Rectal smooth muscle tissue (tissue), 1 donor: Measurements from ENCODE around the gene MED1.
"Not testable (repeated sequence)": the region's sequence is repeated elsewhere in the genome, so short reads cannot be mapped to it uniquely, and the experiment has no call there.

Source experiments
- H3K27ac ChIP-seq: one replicate; pipeline ENCODE4 v1.7.0; 2013; ENCODE audit warnings: low read depth, low read length, inconsistent platforms
- H3K27me3 ChIP-seq: one replicate; pipeline ENCODE4 v1.7.0; 2013; ENCODE audit warnings: low read length; ENCODE audit not compliant: control insufficient read depth, insufficient read depth
- H3K36me3 ChIP-seq: one replicate; pipeline ENCODE4 v1.7.0; 2013; ENCODE audit warnings: low read length; ENCODE audit not compliant: control insufficient read depth, insufficient read depth
- H3K4me1 ChIP-seq: one replicate; pipeline ENCODE4 v1.7.0; 2013; ENCODE audit warnings: low read length; ENCODE audit not compliant: control insufficient read depth, insufficient read depth
- H3K4me3 ChIP-seq: one replicate; pipeline ENCODE4 v1.7.0; 2013; ENCODE audit warnings: low read length
- H3K9ac ChIP-seq: one replicate; pipeline ENCODE4 v1.7.0; 2013; ENCODE audit warnings: low read length

The MED1 gene

DNA sequence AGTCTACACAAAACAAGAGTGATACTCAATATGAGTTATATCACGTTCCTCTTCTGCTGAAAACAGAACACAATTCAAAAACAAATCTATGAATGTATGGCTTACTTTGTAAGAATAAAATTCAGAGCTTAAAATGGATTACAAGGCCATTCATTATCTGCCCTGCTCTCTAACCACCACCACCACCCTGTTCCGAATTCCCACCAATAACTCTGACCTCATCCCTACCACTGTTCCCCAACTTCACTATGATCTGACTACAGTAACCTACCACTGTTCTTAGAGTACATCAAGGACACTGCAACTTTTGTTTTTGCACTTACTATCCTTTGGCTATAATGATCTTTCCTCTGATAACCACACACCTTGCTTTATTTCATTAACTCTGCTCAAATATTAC is 70.9 kb downstream of the MED1 start:
- H3K4me3 ChIP-seq = no peak overlapping the region

DNA sequence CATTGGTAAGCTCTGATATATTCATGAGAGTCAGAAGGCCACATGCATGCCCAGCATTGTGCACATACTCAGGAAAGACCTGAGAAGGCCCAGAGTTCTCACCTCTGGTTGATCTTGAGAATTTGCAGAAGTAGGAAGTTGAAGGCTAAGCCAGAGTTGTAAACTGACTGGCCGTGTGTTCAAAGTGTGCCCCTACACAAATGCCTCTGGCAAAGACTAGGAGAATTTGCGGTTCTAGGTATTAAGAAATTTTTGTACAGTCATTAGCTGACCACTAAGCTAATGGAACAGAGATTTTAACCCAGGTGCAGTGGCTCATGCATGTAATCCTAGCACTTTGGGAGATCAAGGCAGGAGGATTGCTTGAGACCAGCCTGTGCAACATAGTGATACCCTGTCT is 74.6 kb downstream of the MED1 start:
- no peaks in the 10 kb centered on the region for H3K4me1 ChIP-seq
- no peaks in the 10 kb centered on the region for H3K27me3 ChIP-seq
- no peak overlapping the region for H3K9ac ChIP-seq
- H3K27ac ChIP-seq = no peak overlapping the region
- H3K36me3 ChIP-seq = no peaks in the 10 kb centered on the region
- H3K4me3 ChIP-seq = no peak overlapping the region

More for the DNA sequence above, 70.9 kb downstream of the MED1 start:
- no peaks in the 10 kb centered on the region for H3K27me3 ChIP-seq
- H3K4me1 ChIP-seq = no peaks in the 10 kb centered on the region
- no peak overlapping the region for H3K9ac ChIP-seq
- H3K27ac ChIP-seq = no peak overlapping the region
- H3K36me3 ChIP-seq = no peaks in the 10 kb centered on the region

DNA sequence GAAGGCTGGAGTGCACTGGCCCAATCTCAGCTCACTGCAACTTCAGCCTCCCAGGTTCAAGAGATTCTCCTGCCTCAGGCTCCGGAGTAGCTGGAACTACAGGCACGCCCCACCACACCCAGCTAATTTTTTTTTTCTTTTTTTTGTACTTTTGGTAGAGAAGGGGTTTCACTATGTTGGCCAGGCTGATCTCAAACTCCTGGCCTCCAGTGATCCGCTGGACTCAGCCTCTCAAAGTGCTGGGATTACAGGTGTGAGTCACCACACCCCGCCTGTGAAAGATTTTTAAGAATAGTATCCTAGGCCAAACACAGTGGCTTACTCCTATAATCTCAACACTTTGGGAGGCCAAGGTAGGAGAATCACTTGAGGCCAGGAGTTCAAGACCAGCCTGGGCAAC is 83.3 kb downstream of the MED1 start:
- not testable (repeated sequence) for H3K9ac ChIP-seq, H3K27ac ChIP-seq, H3K4me3 ChIP-seq, H3K36me3 ChIP-seq, H3K27me3 ChIP-seq
- peaks cover 11% of the 10 kb centered on the region for H3K4me1 ChIP-seq

DNA sequence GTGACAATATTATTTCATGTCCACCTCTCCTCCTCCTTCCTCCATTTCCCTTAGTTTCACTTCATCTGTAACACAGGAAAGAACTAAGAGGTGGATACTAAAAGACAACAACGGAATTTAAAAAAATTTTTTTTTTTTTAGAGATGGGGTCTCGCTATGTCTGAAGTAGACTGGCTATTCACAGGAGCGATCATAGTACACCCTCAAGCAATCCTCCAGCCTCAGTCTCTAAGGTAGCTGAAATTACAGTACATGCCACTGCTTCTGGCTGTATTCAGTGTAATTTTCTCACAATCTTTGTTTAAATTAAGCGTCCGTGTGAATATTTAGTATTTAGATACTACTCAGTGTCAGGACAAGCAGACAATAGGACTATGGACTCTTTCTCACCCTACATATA is 85.2 kb downstream of the MED1 start:
- Histone ChIP-seq H3K4me1 (peaks cover 11% of the 10 kb centered on the region), H3K27me3 (no peaks in the 10 kb centered on the region), H3K4me3 (no peak overlapping the region), H3K9ac (no peak overlapping the region), H3K36me3 (no peaks in the 10 kb centered on the region), H3K27ac (peak overlapping the region; percentile 55)

DNA sequence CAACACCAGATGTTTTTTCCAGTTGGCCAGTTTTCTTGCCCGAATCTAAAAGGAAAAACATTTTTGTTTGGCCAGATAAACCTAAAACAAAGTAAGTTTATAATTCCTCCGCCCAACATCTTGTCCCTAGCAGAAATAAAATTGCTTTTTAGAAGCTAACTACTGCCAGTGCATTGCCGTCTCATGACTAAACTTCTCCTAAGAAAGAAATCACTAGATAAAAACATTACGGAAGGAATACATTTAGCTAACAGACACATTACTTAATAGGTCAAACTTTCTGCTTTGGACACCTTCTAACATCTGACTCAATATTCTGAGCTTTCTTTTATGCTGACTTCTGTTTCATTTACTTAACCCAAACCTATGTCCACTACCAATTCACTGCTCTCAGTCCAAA is 85.8 kb downstream of the MED1 start:
- Histone ChIP-seq H3K27ac (peak overlapping the region; percentile 55), H3K4me3 (no peak overlapping the region), H3K9ac (no peak overlapping the region)

DNA sequence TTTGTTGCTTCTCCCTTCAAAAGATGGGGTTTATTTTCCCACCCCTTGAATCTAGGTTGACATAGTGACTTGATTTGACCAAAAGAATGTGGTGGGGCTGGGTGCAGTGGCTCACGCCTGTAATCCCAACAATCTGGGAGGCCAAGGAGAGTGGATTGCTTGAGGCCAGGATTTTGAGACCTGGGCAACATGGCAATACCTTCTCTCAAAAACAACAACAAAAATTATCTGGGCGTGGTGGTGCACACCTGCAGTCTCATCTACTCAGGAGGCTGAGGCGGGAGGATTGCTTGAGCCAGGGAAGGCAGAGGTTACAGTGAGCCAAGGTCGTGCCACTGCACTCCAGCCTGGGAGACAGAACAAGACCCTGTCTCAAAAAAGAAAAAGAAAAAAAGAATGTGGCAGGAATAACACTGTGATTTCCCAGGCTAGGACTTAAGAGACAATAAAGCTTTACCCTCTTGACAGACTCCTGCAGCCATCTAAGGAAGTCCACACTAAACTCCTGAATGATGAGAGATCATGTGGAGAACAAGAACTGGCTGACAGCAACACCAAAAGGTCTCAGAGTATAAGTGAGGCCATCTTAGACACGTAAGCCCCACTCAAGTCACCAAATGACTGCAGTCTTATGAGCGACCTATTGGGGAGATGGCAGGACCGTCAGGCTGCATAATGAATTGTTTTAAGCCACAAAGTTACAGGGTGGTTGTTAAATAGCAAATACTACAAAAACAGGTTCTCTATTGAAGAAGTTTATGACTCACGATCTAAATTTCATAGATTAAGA is 86.6 kb downstream of the MED1 start:
- Histone ChIP-seq H3K4me3 (no peak overlapping the region), H3K36me3 (no peaks in the 10 kb centered on the region), H3K4me1 (peaks cover 11% of the 10 kb centered on the region), H3K27me3 (no peaks in the 10 kb centered on the region), H3K9ac (no peak overlapping the region), H3K27ac (no peak overlapping the region)

More for the DNA sequence above, 85.8 kb downstream of the MED1 start:
- H3K36me3 ChIP-seq = no peaks in the 10 kb centered on the region
- H3K4me1 ChIP-seq = peaks cover 11% of the 10 kb centered on the region
- H3K27me3 ChIP-seq = no peaks in the 10 kb centered on the region

DNA sequence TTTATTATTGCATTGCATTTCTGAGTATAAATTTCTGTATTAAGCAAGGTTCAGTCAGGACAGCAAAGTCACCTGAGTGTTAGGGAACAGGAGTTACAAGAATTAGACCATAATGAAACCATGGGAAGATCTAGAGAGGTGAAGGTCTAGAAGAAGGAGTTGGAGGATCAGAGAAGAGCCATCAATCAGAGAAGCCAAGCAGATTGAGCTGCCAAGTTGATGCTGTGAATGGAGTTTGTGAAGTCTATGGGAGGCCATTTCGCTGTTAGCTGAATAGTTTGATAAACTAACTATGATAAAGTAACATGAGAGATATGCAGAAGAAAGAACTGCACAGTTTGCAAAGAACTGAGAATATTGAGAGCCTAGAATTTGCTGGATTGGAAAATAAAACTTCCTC is 90.0 kb downstream of the MED1 start:
- no peaks in the 10 kb centered on the region for H3K27me3 ChIP-seq
- peaks cover 8% of the 10 kb centered on the region for H3K4me1 ChIP-seq
- H3K4me3 ChIP-seq = no peak overlapping the region
- no peak overlapping the region for H3K27ac ChIP-seq
- no peaks in the 10 kb centered on the region for H3K36me3 ChIP-seq
- no peak overlapping the region for H3K9ac ChIP-seq

DNA sequence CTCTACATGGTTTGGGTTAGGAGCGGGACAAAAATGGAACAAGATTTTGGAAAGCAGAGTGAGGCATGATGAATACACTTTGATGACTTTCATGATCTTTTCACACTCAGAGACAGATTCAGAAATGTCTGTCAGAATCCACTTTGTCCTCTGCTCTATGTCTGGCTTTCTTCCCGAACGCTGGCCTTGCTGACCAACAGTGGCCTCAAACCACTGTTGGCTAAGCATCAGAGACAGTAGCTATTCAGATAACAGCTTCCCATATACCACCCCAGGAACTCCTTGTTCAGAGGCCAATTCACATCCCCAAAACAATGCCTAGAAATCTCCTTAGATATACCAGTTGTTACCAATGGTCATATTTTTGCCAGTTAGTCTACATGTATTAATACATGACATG is 90.5 kb downstream of the MED1 start:
- H3K27me3 ChIP-seq = no peaks in the 10 kb centered on the region
- H3K36me3 ChIP-seq = no peaks in the 10 kb centered on the region
- H3K27ac ChIP-seq = no peak overlapping the region
- H3K4me3 ChIP-seq = no peak overlapping the region
- no peak overlapping the region for H3K9ac ChIP-seq
- H3K4me1 ChIP-seq = peaks cover 5% of the 10 kb centered on the region

DNA sequence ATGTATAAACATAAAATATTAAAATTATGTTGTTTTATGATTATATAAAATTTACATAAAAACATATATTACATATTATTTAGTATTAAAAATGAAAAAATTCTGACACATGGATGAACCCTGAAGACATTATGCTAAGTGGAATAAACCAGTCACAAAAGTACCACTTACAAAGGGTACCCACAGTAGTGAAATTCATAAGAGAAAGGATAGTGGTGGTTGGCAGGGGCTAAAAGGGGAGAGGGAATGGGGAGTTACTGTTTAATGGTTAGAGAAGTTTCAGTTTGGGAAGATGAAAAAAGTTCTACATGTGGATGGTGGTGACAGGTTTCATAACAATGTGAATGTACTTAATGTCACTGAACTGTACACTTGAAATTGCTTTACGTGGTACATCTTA is 91.1 kb downstream of the MED1 start:
- H3K27ac ChIP-seq = no peak overlapping the region

DNA sequence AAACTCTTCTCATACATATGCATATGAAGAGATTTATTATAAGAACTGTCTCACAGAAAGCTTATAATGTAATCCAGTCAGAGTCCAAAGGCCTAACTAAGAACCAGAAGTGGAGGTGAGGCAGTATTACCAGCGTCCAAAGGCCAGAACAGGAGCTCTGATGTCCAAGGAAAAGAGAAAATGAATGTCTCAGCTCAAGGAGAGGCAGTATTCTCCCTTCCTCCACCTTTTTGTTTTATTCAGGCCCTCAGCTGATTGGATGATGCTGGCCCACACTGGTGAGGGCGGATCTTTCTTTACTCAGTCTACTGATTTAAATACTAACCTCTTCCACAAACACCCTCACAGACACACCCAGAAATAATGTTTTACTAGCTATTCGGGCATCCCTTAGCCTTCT is 93.1 kb downstream of the MED1 start:
- no peaks in the 10 kb centered on the region for H3K27me3 ChIP-seq
- no peaks in the 10 kb centered on the region for H3K36me3 ChIP-seq
- H3K27ac ChIP-seq = no peak overlapping the region
- no peak overlapping the region for H3K4me3 ChIP-seq
- no peaks in the 10 kb centered on the region for H3K4me1 ChIP-seq
- no peak overlapping the region for H3K9ac ChIP-seq

More for the DNA sequence above, 91.1 kb downstream of the MED1 start:
- H3K36me3 ChIP-seq = no peaks in the 10 kb centered on the region
- H3K4me3 ChIP-seq = no peak overlapping the region
- H3K27me3 ChIP-seq = no peaks in the 10 kb centered on the region
- peaks cover 5% of the 10 kb centered on the region for H3K4me1 ChIP-seq
- no peak overlapping the region for H3K9ac ChIP-seq

DNA sequence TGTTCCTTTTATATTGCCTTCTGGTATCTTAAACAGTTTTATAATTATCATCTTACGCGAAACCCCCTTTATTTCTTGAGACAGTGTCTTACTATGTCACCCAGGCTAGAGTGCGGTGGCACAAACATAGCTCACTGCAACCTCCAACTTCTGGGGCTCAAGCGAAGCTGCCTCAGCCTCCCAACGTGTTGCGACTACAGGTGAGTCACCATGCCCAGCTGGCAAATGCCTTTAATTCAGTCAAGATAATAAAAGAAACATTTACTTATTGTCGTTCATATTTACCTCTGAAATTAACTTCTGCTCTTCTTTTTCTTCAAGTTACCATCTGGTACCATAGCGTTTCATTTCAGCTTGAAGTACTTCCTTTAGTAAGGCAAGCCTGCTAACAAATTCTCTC is 93.6 kb downstream of the MED1 start:
- Histone ChIP-seq H3K4me3 (no peak overlapping the region), H3K27ac (no peak overlapping the region), H3K27me3 (no peaks in the 10 kb centered on the region), H3K9ac (no peak overlapping the region), H3K4me1 (peaks cover 2% of the 10 kb centered on the region), H3K36me3 (no peaks in the 10 kb centered on the region)
